ENCODE measurements around the gene HPCAL4. TPM values are rescaled to one million over a fixed set of nuclear protein-coding genes. Genes with fewer than 3 reads are reported as not detected.

Gene HPCAL4
- 1 to 10 TPM in 8 of 12 donors, under 1 TPM in 2, not detected in 2; 0.57 to 2.5 (median 1.6) TPM for polyA plus RNA-seq (ENCODE audit: insufficient read length in 12 of 12)
- long read RNA-seq, donor 1, full-length matches to known transcripts, result 5 of 5 reads
- long read RNA-seq, donor 1, partial matches to known transcripts, result 0 of 5 reads
- long read RNA-seq, donor 1, other reads (novel, unspliced or antisense), result 0 of 5 reads
- long read RNA-seq, donor 2, result 0 reads
- long read RNA-seq, donor 3, full-length matches to known transcripts, result 2 of 2 reads
- long read RNA-seq, donor 3, partial matches to known transcripts, result 0 of 2 reads
- long read RNA-seq, donor 3, other reads (novel, unspliced or antisense), result 0 of 2 reads
- long read RNA-seq, donor 4, result 0 reads
- long read RNA-seq, donor 5, full-length matches to known transcripts, result 1 of 1 reads
- long read RNA-seq, donor 5, partial matches to known transcripts, result 0 of 1 reads
- long read RNA-seq, donor 5, other reads (novel, unspliced or antisense), result 0 of 1 reads
- long read RNA-seq, donor 6, result 0 reads
- long read RNA-seq, donor 7, result 0 reads
- long read RNA-seq, donor 8, result 0 reads
- long read RNA-seq, donor 9, full-length matches to known transcripts, result 1 of 1 reads
- long read RNA-seq, donor 9, partial matches to known transcripts, result 0 of 1 reads
- long read RNA-seq, donor 9, other reads (novel, unspliced or antisense), result 0 of 1 reads
- long read RNA-seq, donor 10, full-length matches to known transcripts, result 2 of 2 reads
- long read RNA-seq, donor 10, partial matches to known transcripts, result 0 of 2 reads
- long read RNA-seq, donor 10, other reads (novel, unspliced or antisense), result 0 of 2 reads
- long read RNA-seq, donor 11, result 0 reads

- DNase-seq, result peak; percentile 76
Measured at GRCh38 chr1:39691383-39692151, at the start of gene HPCAL4. TSS of gene HPCAL4 (minus strand) at chr1:39691433. CDS start at chr1:39684603, 6,830 bp downstream.

GRCh38 chr1:39738622-39739366 lies 47.6 kb upstream of the HPCAL4 start, which contains the start of gene PPIE:
TSS of gene PPIE (plus strand) at chr1:39738882. CDS start at chr1:39738901, 19 bp downstream.
- DNase-seq, result peak; percentile 89

- no peak for DNase-seq
Measured at GRCh38 chr1:39737546-39738169, 46.4 kb upstream of the HPCAL4 start.

GRCh38 chr1:39735731-39736130 lies 44.5 kb upstream of the HPCAL4 start:
- no peak for DNase-seq

- DNase-seq, result no peak
Measured at GRCh38 chr1:39733161-39733560, 41.9 kb upstream of the HPCAL4 start.

- DNase-seq, result no peak
Measured at GRCh38 chr1:39732730-39733129, 41.5 kb upstream of the HPCAL4 start.

- DNase-seq, result no peak
Measured at GRCh38 chr1:39729842-39730241, 38.6 kb upstream of the HPCAL4 start.

- DNase-seq, result no peak
Measured at GRCh38 chr1:39729030-39729429, 37.8 kb upstream of the HPCAL4 start.

- DNase-seq, result no peak
Measured at GRCh38 chr1:39727932-39728317, 36.7 kb upstream of the HPCAL4 start.

GRCh38 chr1:39727221-39727931 lies 36.1 kb upstream of the HPCAL4 start:
- DNase-seq, result no peak

- DNase-seq, result no peak
Measured at GRCh38 chr1:39726600-39726999, 35.4 kb upstream of the HPCAL4 start.

GRCh38 chr1:39722495-39722894 lies 31.3 kb upstream of the HPCAL4 start:
- DNase-seq, result no peak

- DNase-seq, result no peak
Measured at GRCh38 chr1:39721664-39722063, 30.4 kb upstream of the HPCAL4 start.

GRCh38 chr1:39720094-39720999 lies 29.1 kb upstream of the HPCAL4 start:
- DNase-seq, result peak; percentile 61

- DNase-seq, result no peak
Measured at GRCh38 chr1:39717809-39718208, 26.6 kb upstream of the HPCAL4 start.

GRCh38 chr1:39713557-39713956 lies 22.3 kb upstream of the HPCAL4 start:
- no peak for DNase-seq

- DNase-seq, result no peak
Measured at GRCh38 chr1:39711966-39712340, 20.7 kb upstream of the HPCAL4 start.

GRCh38 chr1:39711104-39711965 lies 20.1 kb upstream of the HPCAL4 start:
- DNase-seq, result no peak
